GM08714 (cell line): ENCODE data around the gene SKAP2.

Experiments used
- H3K4me3 ChIP-seq: fragments of 200-500 bp; sonication (Bioruptor generic); 2 replicates; pipeline ENCODE4 v1.5.1; 2014; ENCODE audit warnings: mild to moderate bottlenecking, low read length, inconsistent platforms
- ZNF274 ChIP-seq: IDR thresholded peaks from 2 replicates; pipeline ENCODE4 v1.6.1; 2012; ENCODE audit warnings: mild to moderate bottlenecking, low read depth, low read length

SKAP2 gene

GRCh38 chr7:26700893-26701292 lies 163.5 kb downstream of the SKAP2 start:
- H3K4me3 ChIP-seq = no peak overlapping the region

GRCh38 chr7:26700386-26700785 lies 164.0 kb downstream of the SKAP2 start:
- H3K4me3 ChIP-seq = no peak overlapping the region
- no peak for TF ChIP-seq ZNF274

More at GRCh38 chr7:26700893-26701292, 163.5 kb downstream of the SKAP2 start:
- no peak for TF ChIP-seq ZNF274

GRCh38 chr7:26699766-26700165 lies 164.6 kb downstream of the SKAP2 start:
- no peak overlapping the region for H3K4me3 ChIP-seq
- TF ChIP-seq ZNF274 = no peak

GRCh38 chr7:26698806-26699205 lies 165.6 kb downstream of the SKAP2 start:
- H3K4me3 ChIP-seq = no peak overlapping the region
- TF ChIP-seq ZNF274 = no peak

GRCh38 chr7:26698194-26698593 lies 166.2 kb downstream of the SKAP2 start:
- no peak for TF ChIP-seq ZNF274
- H3K4me3 ChIP-seq = no peak overlapping the region

GRCh38 chr7:26696978-26697377 lies 167.4 kb downstream of the SKAP2 start:
- no peak for TF ChIP-seq ZNF274
- H3K4me3 ChIP-seq = no peak overlapping the region

GRCh38 chr7:26696161-26696560 lies 168.2 kb downstream of the SKAP2 start:
- TF ChIP-seq ZNF274 = no peak
- no peak overlapping the region for H3K4me3 ChIP-seq

GRCh38 chr7:26694713-26695112 lies 169.7 kb downstream of the SKAP2 start:
- no peak for TF ChIP-seq ZNF274

GRCh38 chr7:26694141-26694540 lies 170.2 kb downstream of the SKAP2 start:
- no peak overlapping the region for H3K4me3 ChIP-seq
- no peak for TF ChIP-seq ZNF274

More at GRCh38 chr7:26694713-26695112, 169.7 kb downstream of the SKAP2 start:
- no peak overlapping the region for H3K4me3 ChIP-seq

- H3K4me3 ChIP-seq = no peak overlapping the region
- TF ChIP-seq ZNF274 = no peak
Observed at GRCh38 chr7:26691886-26692285, 172.5 kb downstream of the SKAP2 start.

GRCh38 chr7:26691406-26691805 lies 173.0 kb downstream of the SKAP2 start:
- H3K4me3 ChIP-seq = no peak overlapping the region
- TF ChIP-seq ZNF274 = no peak

- no peak for TF ChIP-seq ZNF274
- no peak overlapping the region for H3K4me3 ChIP-seq
Observed at GRCh38 chr7:26690135-26690805, 174.1 kb downstream of the SKAP2 start.

GRCh38 chr7:26688936-26689506 lies 175.4 kb downstream of the SKAP2 start:
- no peak overlapping the region for H3K4me3 ChIP-seq
- no peak for TF ChIP-seq ZNF274

- no peak overlapping the region for H3K4me3 ChIP-seq
- TF ChIP-seq ZNF274 = no peak
Observed at GRCh38 chr7:26688388-26688787, 176.0 kb downstream of the SKAP2 start.

- H3K4me3 ChIP-seq = no peak overlapping the region
- no peak for TF ChIP-seq ZNF274
Observed at GRCh38 chr7:26687032-26687431, 177.4 kb downstream of the SKAP2 start.
